ENCODE results near the gene DPP10.
A peak's percentile ranks its signal among the peaks of the same experiment; 100 is the strongest.

Gene DPP10

DNA sequence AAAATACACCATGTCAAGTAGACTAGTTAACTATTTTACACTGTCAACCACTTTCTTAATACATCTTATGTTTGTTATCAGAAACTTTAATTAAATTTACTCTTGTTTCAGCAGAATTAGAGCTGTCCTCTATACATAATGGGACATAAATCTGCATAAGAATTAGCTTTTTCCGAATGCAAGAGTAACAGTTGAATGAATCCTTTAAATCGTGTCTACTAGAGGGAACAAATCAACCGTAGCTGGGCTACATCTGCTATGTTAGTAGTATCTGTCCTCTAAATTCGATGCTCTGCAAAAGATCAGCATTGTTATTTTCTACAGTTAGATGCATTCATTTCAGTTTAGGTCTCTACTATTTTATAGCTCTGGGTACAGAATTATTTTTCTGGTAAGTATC is 1090.6 kb downstream of the DPP10 start:
- DNase-seq (ENCODE audit: low read depth): no peak
- TF ChIP-seq, protein P1, sequence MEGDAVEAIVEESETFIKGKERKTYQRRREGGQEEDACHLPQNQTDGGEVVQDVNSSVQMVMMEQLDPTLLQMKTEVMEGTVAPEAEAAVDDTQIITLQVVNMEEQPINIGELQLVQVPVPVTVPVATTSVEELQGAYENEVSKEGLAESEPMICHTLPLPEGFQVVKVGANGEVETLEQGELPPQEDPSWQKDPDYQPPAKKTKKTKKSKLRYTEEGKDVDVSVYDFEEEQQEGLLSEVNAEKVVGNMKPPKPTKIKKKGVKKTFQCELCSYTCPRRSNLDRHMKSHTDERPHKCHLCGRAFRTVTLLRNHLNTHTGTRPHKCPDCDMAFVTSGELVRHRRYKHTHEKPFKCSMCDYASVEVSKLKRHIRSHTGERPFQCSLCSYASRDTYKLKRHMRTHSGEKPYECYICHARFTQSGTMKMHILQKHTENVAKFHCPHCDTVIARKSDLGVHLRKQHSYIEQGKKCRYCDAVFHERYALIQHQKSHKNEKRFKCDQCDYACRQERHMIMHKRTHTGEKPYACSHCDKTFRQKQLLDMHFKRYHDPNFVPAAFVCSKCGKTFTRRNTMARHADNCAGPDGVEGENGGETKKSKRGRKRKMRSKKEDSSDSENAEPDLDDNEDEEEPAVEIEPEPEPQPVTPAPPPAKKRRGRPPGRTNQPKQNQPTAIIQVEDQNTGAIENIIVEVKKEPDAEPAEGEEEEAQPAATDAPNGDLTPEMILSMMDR (conservative IDR thresholded peaks at IDR 0.05; ENCODE audit: low read depth, low read length): no peak

DNA sequence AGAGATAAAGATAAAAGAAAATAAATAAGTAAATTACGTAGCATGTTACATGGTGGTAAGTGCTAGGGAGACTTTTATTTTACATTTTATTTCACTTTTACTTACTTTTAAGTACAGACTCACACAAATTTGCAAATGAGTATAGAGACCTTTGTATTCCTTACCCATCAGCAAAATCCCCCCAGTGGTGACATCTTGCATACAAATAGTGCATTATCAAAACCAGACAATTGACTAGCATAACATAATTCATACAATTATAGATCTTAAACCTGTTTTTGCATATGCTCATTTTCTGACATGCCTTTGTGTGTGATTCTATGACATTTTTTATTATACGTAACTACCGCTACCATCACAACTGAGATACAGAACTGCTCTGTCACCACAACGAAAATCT is 1099.4 kb downstream of the DPP10 start:
- no peak for DNase-seq (ENCODE audit: low read depth)
- TF ChIP-seq, protein P1 (conservative IDR thresholded peaks at IDR 0.05; ENCODE audit: low read depth, low read length): no peak
- no peak overlapping the region for H3K4me3 ChIP-seq (ENCODE audit: low read length)

More for the DNA sequence above, 1090.6 kb downstream of the DPP10 start:
- H3K4me3 ChIP-seq (ENCODE audit: low read length): no peak overlapping the region

DNA sequence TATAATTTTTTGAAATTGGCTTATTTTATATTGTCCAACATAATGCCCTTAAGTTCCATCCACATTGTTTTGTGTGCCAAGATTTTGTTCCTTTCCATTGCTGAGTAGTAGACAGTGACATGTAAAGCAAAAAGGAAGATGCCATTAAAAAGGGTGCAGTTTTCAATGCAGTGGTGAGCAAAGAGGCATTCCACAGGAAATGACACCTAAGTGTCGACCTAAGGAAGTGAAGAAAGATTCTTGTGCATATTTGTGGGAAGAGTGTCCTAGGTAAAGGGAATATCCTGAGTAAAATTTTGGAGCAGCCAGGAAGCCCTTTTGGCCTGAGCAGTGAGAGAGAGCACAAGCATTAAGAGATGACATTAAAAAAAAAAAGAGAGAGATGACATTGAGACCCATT is 1099.9 kb downstream of the DPP10 start:
- H3K4me3 ChIP-seq (ENCODE audit: low read length): no peak overlapping the region
- no peak for DNase-seq (ENCODE audit: low read depth)
- TF ChIP-seq, protein P1 (conservative IDR thresholded peaks at IDR 0.05; ENCODE audit: low read depth, low read length): no peak

DNA sequence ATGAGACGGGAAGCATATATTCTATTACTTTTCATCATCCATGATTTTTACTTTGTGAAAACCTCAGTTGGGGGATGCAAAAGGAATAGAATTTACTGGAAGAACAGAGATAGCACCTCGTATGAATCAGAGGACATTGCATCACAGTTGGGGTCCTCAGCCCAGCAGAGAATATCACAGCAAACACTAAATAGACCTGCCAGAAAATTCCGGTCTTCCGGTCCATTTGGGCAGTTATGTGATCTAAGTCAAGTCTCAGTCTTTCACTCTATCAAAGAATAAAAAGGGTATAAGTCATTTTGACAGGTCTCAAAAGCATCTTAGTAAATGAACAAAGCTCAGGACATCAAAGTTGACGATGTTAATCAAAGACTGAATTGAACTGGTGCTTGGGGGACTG is 1100.6 kb downstream of the DPP10 start:
- TF ChIP-seq, protein P1 (conservative IDR thresholded peaks at IDR 0.05; ENCODE audit: low read depth, low read length): no peak
- H3K4me3 ChIP-seq (ENCODE audit: low read length): no peak overlapping the region
- DNase-seq (ENCODE audit: low read depth): no peak

DNA sequence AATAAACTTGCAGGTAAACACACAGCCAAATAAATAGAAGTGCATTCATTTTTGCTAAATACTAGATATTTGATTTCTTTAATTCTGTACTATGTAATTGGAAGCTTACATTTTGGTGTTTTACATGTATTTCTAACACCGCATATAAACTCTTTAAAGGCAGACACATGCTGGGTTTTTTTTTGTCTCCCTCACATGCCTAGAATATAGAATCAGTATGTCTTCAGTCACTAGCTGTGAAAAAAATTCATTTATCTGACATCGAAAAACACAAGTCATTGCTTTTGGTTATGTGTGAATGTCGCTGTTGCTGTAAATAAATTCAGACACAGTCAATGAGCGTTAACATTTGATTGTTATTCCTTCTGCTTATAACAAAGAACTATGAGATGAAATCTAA is 1101.0 kb downstream of the DPP10 start:
- no peak for DNase-seq (ENCODE audit: low read depth)
- H3K4me3 ChIP-seq (ENCODE audit: low read length): no peak overlapping the region
- TF ChIP-seq, protein P1 (conservative IDR thresholded peaks at IDR 0.05; ENCODE audit: low read depth, low read length): no peak

DNA sequence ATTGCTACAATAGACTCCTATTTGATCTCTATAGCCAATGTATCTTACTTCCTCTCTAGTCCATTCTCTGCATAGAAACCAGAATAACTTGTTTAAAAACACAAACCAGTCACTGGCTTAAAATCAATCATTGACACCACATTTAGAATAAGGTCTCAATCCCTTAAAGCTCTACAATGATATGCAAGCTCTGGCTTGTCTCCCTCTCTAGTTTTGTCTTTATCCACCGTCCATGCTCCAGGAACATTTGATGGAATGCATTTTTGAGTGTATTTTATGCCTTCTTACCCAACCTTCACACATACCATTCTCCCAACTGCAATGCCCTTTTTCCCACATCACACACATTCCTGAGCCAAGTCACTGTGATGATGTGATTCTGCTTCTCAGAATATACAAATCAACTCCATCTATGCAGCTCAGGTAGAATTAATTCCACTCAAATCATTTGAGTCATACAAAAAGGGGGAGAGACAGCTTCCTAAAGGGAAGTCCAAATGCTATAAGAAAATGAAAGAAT is 1107.2 kb downstream of the DPP10 start:
- no peak overlapping the region for H3K4me3 ChIP-seq (ENCODE audit: low read length)
- peak; percentile 18 for DNase-seq (ENCODE audit: low read depth)
- TF ChIP-seq, protein P1 (conservative IDR thresholded peaks at IDR 0.05; ENCODE audit: low read depth, low read length): no peak

DNA sequence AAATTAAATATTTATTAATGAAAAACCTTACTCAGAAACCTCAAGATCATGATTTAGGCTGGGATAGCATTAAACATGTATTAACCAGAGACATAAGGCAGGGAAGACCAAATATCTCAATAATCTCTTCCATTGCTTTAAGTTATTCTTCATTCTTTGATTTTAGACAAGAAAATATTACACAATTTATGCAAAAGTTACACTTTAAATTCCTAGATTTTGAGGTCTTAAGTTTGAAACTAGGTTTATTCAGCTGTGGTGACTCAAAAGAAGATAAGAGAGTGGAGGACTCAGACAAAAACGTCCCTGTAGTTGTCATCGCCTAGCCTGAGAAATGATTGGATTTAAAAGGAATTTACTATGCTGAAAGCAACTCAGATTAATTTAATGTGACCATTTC is 1110.3 kb downstream of the DPP10 start:
- TF ChIP-seq, protein P1 (conservative IDR thresholded peaks at IDR 0.05; ENCODE audit: low read depth, low read length): no peak
- H3K4me3 ChIP-seq (ENCODE audit: low read length): no peak overlapping the region
- no peak for DNase-seq (ENCODE audit: low read depth)

Data from retinal pigment epithelial cell (primary cell).